Fibroblast of mammary gland (primary cell): ENCODE results near the gene FTH1.

Experiments used
- DNase-seq: peaks from one replicate; pipeline ENCODE4 v3.0.0-alpha.2; 2010; ENCODE audit warnings: low read depth
- H3K4me3 ChIP-seq: 2 replicates; pipeline ENCODE4 v1.5.1; 2011; ENCODE audit warnings: low read depth, mild to moderate bottlenecking, low read length, moderate library complexity; ENCODE audit not compliant: control insufficient read depth
- CTCF ChIP-seq: conservative IDR thresholded peaks from 2 replicates; pipeline ENCODE4 v1.5.1; 2011; ENCODE audit warnings: low read depth, low read length, inconsistent platforms; ENCODE audit not compliant: control insufficient read depth, insufficient read depth

FTH1 gene

GRCh38 chr11:61978703-61979661 is 11.5 kb upstream of the FTH1 start:
- H3K4me3 ChIP-seq = no peak overlapping the region
- peak; percentile 67 for DNase-seq
- no peak for TF ChIP-seq CTCF

- no peak overlapping the region for H3K4me3 ChIP-seq
- TF ChIP-seq CTCF = no peak
Observed at GRCh38 chr11:61976813-61977475, 9.5 kb upstream of the FTH1 start.

DNA sequence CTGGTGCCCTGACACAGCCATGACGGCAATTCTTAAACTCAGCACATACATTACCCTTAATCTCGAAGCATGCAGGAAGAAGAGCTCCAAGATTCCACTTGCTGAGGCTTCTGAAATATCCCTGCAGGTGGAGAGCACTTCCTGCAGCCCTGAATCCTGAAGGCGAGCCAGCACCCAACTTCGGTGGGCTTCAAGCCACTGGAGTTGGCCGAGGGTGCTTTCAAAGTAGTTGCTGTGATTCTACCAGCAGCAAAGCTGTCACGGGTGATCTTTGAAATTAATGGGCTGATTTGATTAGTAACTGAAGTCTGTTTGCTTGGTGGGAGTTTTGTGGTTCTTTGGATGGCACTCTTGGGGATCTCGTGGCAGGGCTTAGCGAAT is 9.0 kb upstream of the FTH1 start:
- no peak for DNase-seq
- no peak for TF ChIP-seq CTCF
- H3K4me3 ChIP-seq = no peak overlapping the region

More at GRCh38 chr11:61976813-61977475, 9.5 kb upstream of the FTH1 start:
- no peak for DNase-seq

- DNase-seq = no peak
- no peak for TF ChIP-seq CTCF
Observed at GRCh38 chr11:61975638-61976419, 8.4 kb upstream of the FTH1 start.

GRCh38 chr11:61974766-61975631 is 7.6 kb upstream of the FTH1 start:
- DNase-seq = no peak

More at GRCh38 chr11:61975638-61976419, 8.4 kb upstream of the FTH1 start:
- H3K4me3 ChIP-seq = no peak overlapping the region

More at GRCh38 chr11:61974766-61975631, 7.6 kb upstream of the FTH1 start:
- TF ChIP-seq CTCF = no peak
- no peak overlapping the region for H3K4me3 ChIP-seq
